WTC11 (cell line): ENCODE data around the gene ERVMER34-1. TPM values are rescaled to one million over a fixed set of nuclear protein-coding genes. Genes with fewer than 3 reads are reported as not detected.

Source experiments
- ATAC-seq: fragments of 200-7000 bp; cut with Tn5 transposase; 2 replicates; pipeline ENCODE4 v1.10.0; 2021; ENCODE audit warnings: mild to moderate bottlenecking, moderate library complexity
- CTCF ChIA-PET: fragments of 300-600 bp; sonication (Branson Sonifier 250); formaldehyde crosslinking; loops from one replicate; lab custom pipeline; 2021; ENCODE audit warnings: antibody characterized with exemption; lab: Charles Lee
- POLR2A ChIA-PET: fragments of 350-600 bp; sonication (Branson Sonifier 250); formaldehyde crosslinking; loops from one replicate; lab custom pipeline; 2021; ENCODE audit warnings: antibody characterized with exemption; lab: Charles Lee
- DNase-seq: peaks from one replicate; pipeline ENCODE4 v3.0.0; 2021; ENCODE audit warnings: low spot score
- H3K27ac Mint-ChIP-seq: 2 replicates; pipeline ENCODE4 v1.8.0; 2021; ENCODE audit warnings: mixed read lengths
- H3K27me3 Mint-ChIP-seq: 2 replicates; pipeline ENCODE4 v1.8.0; 2021; ENCODE audit warnings: low read depth, mild to moderate bottlenecking, moderate library complexity, mixed read lengths
- H3K36me3 Mint-ChIP-seq: 2 replicates; pipeline ENCODE4 v1.8.0; 2021; ENCODE audit warnings: mixed read lengths
- H3K4me1 Mint-ChIP-seq: 2 replicates; pipeline ENCODE4 v1.8.0; 2022; ENCODE audit warnings: mixed read lengths
- H3K4me3 Mint-ChIP-seq: 2 replicates; pipeline ENCODE4 v1.8.0; 2021; ENCODE audit warnings: mild to moderate bottlenecking, moderate library complexity, mixed read lengths
- H3K9me3 Mint-ChIP-seq: 2 replicates; pipeline ENCODE4 v1.8.0; 2021; ENCODE audit warnings: mixed read lengths
- ELF4 ChIP-seq: sonication (generic); formaldehyde crosslinking; IDR thresholded peaks from 2 replicates; pipeline ENCODE4 v1.8.1; 2022; ENCODE audit warnings: low read depth, mild to moderate bottlenecking, moderate library complexity, missing genetic modification reagents
- FOXP1 ChIP-seq: sonication (generic); formaldehyde crosslinking; IDR thresholded peaks from 2 replicates; pipeline ENCODE4 v1.8.0; 2022; ENCODE audit warnings: missing genetic modification reagents, mild to moderate bottlenecking, moderate library complexity, borderline replicate concordance
- NFATC4 ChIP-seq: fragments of 250-450 bp; sonication (Bioruptor Pico); IDR thresholded peaks from 2 replicates; pipeline ENCODE4 v1.9.0; 2021; ENCODE audit warnings: mild to moderate bottlenecking
- SMAD3 ChIP-seq: sonication (generic); formaldehyde crosslinking; IDR thresholded peaks from 2 replicates; pipeline ENCODE4 v1.8.0; 2022; ENCODE audit warnings: missing genetic modification reagents, mild to moderate bottlenecking, borderline replicate concordance
- TEAD1 ChIP-seq: sonication (generic); formaldehyde crosslinking; IDR thresholded peaks from 2 replicates; pipeline ENCODE4 v1.8.0; 2022; ENCODE audit warnings: mild to moderate bottlenecking, missing genetic modification reagents
- ZBTB21 ChIP-seq: sonication (generic); formaldehyde crosslinking; IDR thresholded peaks from 2 replicates; pipeline ENCODE4 v1.8.1; 2023; ENCODE audit warnings: mild to moderate bottlenecking, missing genetic modification reagents, borderline replicate concordance
- total RNA-seq: library from RNA; stranded (reverse); gene quantifications from 3 replicates; pipeline ENCODE4 v1.2.3, GENCODE V29; 2021
- TF ChIP-seq, protein P1 (sequence below): sonication (generic); formaldehyde crosslinking; IDR thresholded peaks from 2 replicates; pipeline ENCODE4 v1.8.0; 2023; ENCODE audit warnings: missing genetic modification reagents, mild to moderate bottlenecking, borderline replicate concordance
- TF ChIP-seq, protein P2 (sequence below): sonication (generic); formaldehyde crosslinking; IDR thresholded peaks from 2 replicates; pipeline ENCODE4 v1.8.1; 2022; ENCODE audit warnings: mild to moderate bottlenecking, missing genetic modification reagents, moderate library complexity, borderline replicate concordance
- TF ChIP-seq, protein P3 (sequence below): sonication (generic); formaldehyde crosslinking; IDR thresholded peaks from 2 replicates; pipeline ENCODE4 v1.8.0; 2023; ENCODE audit warnings: missing genetic modification reagents
- TF ChIP-seq, protein P4 (sequence below): fragments of 250-450 bp; sonication (Bioruptor Pico); conservative IDR thresholded peaks from 2 replicates; pipeline ENCODE4 v1.9.0; 2021; ENCODE audit warnings: mild to moderate bottlenecking
- TF ChIP-seq, protein P5 (sequence below): sonication (generic); formaldehyde crosslinking; IDR thresholded peaks from 2 replicates; pipeline ENCODE4 v1.8.1; 2023; ENCODE audit warnings: mild to moderate bottlenecking, moderate library complexity, missing genetic modification reagents
- TF ChIP-seq, protein P6 (sequence below): sonication (generic); formaldehyde crosslinking; IDR thresholded peaks from 2 replicates; pipeline ENCODE4 v1.8.0; 2022; ENCODE audit warnings: mild to moderate bottlenecking, missing genetic modification reagents

The ERVMER34-1 gene
- total RNA-seq, 1 experiment from 2014 or later, result 14.6 TPM

DNA sequence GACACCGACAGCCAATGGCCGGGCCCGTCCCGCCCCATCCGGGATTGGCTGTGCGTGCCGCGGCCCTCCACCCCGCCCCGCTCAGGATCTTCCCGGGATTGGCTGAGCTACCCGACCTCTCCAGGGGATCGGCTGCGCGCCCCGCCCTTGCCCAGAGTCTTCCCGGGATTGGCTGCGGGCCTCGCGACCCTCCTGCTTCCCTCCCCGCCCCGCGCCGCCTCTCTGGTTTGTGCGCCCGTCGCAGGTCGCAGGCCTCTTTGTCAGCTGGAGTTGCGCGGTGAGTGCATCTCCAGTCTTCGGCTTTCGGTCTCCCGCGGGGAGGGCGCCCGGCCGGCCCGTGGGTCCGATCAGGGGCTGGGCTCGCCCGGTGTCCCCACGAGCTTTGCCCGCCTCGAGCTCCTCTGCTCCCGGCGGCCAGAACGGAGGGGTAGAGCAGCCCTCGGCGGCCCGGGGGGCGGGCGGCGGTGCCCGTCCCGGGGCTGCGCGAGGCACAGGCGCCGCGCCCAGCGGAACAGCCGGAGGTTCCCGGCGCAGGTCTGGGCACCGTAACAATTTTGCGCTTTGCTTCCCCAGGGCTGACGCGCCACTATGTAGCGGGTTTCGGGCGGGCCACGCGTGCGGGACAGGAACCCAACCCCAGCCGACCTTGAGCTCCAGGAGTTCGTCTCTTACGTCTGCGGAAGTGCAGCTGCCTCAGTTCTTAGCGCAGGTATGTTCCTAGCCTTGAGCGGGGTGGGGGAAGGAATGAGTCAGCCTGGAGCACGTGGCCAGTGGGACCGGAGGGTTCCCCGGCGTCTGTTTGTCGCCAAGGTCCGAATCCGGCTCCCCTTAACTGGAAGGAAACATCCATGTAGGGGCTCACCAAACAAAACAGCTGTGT, 38.7 kb downstream of the ERVMER34-1 start (continued):
- TF ChIP-seq, protein P1, sequence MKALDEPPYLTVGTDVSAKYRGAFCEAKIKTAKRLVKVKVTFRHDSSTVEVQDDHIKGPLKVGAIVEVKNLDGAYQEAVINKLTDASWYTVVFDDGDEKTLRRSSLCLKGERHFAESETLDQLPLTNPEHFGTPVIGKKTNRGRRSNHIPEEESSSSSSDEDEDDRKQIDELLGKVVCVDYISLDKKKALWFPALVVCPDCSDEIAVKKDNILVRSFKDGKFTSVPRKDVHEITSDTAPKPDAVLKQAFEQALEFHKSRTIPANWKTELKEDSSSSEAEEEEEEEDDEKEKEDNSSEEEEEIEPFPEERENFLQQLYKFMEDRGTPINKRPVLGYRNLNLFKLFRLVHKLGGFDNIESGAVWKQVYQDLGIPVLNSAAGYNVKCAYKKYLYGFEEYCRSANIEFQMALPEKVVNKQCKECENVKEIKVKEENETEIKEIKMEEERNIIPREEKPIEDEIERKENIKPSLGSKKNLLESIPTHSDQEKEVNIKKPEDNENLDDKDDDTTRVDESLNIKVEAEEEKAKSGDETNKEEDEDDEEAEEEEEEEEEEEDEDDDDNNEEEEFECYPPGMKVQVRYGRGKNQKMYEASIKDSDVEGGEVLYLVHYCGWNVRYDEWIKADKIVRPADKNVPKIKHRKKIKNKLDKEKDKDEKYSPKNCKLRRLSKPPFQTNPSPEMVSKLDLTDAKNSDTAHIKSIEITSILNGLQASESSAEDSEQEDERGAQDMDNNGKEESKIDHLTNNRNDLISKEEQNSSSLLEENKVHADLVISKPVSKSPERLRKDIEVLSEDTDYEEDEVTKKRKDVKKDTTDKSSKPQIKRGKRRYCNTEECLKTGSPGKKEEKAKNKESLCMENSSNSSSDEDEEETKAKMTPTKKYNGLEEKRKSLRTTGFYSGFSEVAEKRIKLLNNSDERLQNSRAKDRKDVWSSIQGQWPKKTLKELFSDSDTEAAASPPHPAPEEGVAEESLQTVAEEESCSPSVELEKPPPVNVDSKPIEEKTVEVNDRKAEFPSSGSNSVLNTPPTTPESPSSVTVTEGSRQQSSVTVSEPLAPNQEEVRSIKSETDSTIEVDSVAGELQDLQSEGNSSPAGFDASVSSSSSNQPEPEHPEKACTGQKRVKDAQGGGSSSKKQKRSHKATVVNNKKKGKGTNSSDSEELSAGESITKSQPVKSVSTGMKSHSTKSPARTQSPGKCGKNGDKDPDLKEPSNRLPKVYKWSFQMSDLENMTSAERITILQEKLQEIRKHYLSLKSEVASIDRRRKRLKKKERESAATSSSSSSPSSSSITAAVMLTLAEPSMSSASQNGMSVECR (CRISPR knock-in tag), result 0 out of 2 replicates have a peak, but pooled peaks have one; percentile 23
- TF ChIP-seq, protein P2, sequence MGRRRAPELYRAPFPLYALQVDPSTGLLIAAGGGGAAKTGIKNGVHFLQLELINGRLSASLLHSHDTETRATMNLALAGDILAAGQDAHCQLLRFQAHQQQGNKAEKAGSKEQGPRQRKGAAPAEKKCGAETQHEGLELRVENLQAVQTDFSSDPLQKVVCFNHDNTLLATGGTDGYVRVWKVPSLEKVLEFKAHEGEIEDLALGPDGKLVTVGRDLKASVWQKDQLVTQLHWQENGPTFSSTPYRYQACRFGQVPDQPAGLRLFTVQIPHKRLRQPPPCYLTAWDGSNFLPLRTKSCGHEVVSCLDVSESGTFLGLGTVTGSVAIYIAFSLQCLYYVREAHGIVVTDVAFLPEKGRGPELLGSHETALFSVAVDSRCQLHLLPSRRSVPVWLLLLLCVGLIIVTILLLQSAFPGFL (CRISPR knock-in tag), result no peak
- TF ChIP-seq FOXP1, result peak; percentile 89
- TF ChIP-seq, protein P3, sequence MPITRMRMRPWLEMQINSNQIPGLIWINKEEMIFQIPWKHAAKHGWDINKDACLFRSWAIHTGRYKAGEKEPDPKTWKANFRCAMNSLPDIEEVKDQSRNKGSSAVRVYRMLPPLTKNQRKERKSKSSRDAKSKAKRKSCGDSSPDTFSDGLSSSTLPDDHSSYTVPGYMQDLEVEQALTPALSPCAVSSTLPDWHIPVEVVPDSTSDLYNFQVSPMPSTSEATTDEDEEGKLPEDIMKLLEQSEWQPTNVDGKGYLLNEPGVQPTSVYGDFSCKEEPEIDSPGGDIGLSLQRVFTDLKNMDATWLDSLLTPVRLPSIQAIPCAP, result 0 out of 2 replicates have a peak, but pooled peaks have one; percentile 17
- TF ChIP-seq, protein P4, sequence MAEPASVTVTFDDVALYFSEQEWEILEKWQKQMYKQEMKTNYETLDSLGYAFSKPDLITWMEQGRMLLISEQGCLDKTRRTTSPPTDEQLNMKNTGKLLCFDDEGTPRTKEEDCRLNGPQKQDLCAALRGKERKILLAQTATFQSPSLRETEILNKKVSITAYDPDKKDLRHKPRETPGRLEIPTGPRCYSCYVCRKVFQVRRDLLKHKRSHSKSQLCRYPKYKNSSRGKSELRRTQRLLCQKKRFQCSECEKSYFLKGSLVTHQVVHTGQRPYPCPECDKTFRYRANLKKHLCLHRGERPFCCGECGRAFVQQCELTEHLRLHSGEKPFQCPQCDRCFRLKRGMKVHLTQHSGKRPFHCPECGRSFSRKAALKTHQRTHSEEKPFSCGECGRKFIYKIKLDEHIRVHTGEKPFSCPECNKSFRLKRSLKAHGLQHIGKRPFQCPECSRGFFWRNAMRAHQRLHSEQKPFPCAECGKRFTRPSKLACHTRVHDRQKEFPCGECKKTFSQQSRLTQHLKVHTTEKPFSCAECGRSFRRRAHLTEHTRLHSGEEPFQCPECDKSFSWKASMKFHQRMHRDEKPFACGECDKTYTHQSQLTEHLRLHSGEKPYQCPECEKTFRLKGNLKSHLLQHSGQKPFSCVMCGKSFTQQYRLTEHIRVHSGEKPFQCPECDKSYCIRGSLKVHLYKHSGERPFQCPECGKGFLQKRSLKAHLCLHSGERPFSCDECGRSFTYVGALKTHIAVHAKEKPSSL, result no peak
- TF ChIP-seq, protein P5, sequence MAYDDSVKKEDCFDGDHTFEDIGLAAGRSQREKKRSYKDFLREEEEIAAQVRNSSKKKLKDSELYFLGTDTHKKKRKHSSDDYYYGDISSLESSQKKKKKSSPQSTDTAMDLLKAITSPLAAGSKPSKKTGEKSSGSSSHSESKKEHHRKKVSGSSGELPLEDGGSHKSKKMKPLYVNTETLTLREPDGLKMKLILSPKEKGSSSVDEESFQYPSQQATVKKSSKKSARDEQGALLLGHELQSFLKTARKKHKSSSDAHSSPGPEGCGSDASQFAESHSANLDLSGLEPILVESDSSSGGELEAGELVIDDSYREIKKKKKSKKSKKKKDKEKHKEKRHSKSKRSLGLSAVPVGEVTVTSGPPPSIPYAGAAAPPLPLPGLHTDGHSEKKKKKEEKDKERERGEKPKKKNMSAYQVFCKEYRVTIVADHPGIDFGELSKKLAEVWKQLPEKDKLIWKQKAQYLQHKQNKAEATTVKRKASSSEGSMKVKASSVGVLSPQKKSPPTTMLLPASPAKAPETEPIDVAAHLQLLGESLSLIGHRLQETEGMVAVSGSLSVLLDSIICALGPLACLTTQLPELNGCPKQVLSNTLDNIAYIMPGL (CRISPR knock-in tag), result peak; percentile 82; the same call in 1 of the 2 replicates
- TF ChIP-seq NFATC4 (CRISPR knock-in tag), result no peak
- peak; percentile 69; the same call in 1 of the 2 replicates for TF ChIP-seq TEAD1 (CRISPR knock-in tag)
- TF ChIP-seq, protein P6, sequence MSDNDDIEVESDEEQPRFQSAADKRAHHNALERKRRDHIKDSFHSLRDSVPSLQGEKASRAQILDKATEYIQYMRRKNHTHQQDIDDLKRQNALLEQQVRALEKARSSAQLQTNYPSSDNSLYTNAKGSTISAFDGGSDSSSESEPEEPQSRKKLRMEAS (CRISPR knock-in tag), result peak; percentile 25; the same call in 1 of the 2 replicates
- TF ChIP-seq ZBTB21 (CRISPR knock-in tag), result peak; percentile 69; the same call in 1 of the 2 replicates
- TF ChIP-seq ELF4, result 0 out of 2 replicates have a peak, but pooled peaks have one; percentile 40

DNA sequence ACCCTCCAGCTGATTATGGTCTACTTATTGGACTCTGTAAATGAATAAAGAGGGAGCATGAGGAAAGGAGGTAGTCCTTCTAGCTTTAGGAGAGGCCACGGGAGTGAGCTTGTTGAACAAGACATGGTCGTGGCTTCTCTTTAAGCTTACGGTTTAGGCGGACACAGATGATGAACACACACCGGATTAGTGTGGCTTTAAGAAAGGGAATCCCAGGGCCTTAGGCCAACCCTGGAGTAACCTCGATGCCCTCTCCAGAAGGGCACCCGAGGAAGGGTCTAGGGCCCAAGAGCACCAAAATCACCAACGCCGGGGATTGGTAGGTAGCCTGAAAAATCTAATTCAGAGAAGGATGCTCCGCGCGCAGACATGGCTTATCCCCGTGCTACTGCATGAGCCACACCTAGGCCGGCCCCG, 39.4 kb downstream of the ERVMER34-1 start:
- Mint-ChIP-seq H3K4me3 (peak overlapping the region; percentile 68), H3K27ac (no peak overlapping the region), H3K4me1 (peaks cover 44% of the 10 kb centered on the region), H3K27me3 (no peaks in the 10 kb centered on the region), H3K9me3 (no peaks in the 10 kb centered on the region), H3K36me3 (peaks cover 41% of the 10 kb centered on the region)
- CTCF ChIA-PET, result interaction anchor here (0.9 to 2.0 kb wide), 12 partner anchors 41 to 1521 kb away, joined by 3 to 10 read pairs (median 3); no protein-coding TSS in a partner anchor
- no peak for DNase-seq
- TF ChIP-seq, protein P6 (CRISPR knock-in tag), result peak; percentile 87; the same call in 1 of the 2 replicates
- no peak for TF ChIP-seq SMAD3 (CRISPR knock-in tag)
- POLR2A ChIA-PET, result interaction anchor here (0.6 to 2.7 kb wide), 19 partner anchors 8 to 206 kb away, joined by 3 to 32 read pairs (median 3); partner anchors contain the start of gene USP46
- ATAC-seq, result 0 out of 2 replicates have a peak, but pooled peaks have one; percentile 0
